Measurements from ENCODE around the gene MYT1.

The MYT1 gene

DNA sequence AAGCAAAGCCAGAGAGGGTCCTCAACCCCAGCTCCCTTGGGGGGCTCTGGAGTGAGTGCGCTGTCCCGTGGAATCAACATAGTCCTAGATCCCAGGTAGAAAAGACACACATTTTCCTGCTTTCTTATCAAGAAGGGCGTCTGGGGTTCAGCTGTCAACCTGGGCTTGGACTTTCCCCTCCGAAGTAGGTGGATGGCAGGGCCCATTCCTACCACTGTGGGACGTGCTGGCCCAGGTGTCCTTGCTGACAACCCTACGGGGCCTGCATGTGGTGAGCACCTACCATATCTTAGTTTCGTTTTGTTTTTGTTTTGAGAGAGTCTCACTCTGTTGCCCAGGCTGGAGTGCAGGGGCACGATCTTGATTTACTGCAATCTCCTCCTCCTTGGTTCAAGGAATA, 42.4 kb downstream of the MYT1 start:
- TF ChIP-seq, protein P1, sequence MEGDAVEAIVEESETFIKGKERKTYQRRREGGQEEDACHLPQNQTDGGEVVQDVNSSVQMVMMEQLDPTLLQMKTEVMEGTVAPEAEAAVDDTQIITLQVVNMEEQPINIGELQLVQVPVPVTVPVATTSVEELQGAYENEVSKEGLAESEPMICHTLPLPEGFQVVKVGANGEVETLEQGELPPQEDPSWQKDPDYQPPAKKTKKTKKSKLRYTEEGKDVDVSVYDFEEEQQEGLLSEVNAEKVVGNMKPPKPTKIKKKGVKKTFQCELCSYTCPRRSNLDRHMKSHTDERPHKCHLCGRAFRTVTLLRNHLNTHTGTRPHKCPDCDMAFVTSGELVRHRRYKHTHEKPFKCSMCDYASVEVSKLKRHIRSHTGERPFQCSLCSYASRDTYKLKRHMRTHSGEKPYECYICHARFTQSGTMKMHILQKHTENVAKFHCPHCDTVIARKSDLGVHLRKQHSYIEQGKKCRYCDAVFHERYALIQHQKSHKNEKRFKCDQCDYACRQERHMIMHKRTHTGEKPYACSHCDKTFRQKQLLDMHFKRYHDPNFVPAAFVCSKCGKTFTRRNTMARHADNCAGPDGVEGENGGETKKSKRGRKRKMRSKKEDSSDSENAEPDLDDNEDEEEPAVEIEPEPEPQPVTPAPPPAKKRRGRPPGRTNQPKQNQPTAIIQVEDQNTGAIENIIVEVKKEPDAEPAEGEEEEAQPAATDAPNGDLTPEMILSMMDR (conservative IDR thresholded peaks at IDR 0.05; ENCODE audit: low read depth, low read length) = no peak
- H3K4me3 ChIP-seq (ENCODE audit: low read length) = no peak overlapping the region
- DNase-seq (ENCODE audit: low read depth) = no peak

DNA sequence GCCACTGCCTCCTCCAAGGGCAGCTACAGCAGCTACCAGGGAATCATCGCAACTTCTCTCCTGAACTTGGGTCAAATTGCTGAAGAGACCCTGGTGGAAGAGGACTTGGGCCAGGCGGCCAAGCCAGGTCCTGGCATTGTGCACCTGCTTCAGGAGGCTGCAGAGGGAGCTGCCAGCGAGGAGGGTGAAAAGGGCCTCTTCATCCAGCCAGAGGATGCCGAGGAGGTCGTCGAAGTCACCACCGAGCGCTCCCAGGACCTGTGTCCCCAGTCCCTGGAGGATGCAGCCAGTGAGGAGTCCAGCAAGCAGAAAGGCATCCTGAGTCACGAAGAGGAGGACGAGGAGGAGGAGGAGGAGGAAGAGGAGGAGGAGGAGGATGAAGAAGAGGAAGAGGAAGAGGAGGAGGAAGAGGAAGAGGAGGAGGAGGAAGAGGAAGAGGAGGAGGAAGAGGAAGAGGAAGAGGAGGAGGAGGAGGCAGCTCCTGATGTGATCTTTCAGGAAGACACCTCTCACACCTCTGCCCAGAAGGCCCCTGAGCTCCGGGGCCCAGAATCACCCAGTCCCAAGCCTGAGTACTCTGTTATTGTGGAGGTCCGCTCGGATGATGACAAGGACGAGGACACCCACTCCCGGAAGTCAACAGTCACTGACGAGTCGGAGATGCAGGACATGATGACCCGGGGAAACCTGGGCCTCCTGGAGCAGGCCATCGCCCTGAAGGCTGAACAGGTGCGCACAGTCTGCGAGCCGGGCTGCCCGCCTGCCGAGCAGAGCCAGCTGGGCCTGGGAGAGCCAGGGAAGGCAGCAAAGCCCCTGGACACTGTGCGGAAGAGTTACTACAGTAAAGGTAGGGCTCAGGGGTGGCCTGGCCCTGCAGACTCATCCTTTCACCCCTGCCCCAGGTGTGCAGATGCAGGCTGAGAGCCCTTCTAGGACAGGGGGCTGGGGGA, 43.7 kb downstream of the MYT1 start:
- DNase-seq (ENCODE audit: low read depth) = no peak
- TF ChIP-seq, protein P1 (conservative IDR thresholded peaks at IDR 0.05; ENCODE audit: low read depth, low read length) = no peak
- H3K4me3 ChIP-seq (ENCODE audit: low read length) = no peak overlapping the region

DNA sequence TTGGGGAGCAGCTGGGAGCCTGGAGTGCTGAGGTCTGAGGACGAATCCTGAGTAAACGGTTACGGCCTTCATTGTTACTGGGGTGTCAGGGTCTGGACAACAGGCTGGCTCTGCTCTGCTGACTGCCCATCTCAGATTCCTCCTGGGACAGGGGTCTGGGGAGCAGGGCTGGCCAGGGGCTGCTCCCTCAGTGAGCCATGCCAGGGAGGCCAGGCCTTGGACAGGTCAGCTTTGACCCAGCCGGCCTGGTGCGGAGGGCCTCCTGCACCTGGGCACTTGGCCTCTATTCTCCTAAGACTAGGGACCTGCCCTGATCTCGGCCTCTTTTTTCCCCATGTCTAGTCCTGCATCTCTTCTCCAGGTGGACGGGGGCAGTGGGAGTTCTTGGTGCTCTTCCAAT, 44.9 kb downstream of the MYT1 start:
- TF ChIP-seq, protein P1 (conservative IDR thresholded peaks at IDR 0.05; ENCODE audit: low read depth, low read length) = no peak
- DNase-seq (ENCODE audit: low read depth) = no peak

DNA sequence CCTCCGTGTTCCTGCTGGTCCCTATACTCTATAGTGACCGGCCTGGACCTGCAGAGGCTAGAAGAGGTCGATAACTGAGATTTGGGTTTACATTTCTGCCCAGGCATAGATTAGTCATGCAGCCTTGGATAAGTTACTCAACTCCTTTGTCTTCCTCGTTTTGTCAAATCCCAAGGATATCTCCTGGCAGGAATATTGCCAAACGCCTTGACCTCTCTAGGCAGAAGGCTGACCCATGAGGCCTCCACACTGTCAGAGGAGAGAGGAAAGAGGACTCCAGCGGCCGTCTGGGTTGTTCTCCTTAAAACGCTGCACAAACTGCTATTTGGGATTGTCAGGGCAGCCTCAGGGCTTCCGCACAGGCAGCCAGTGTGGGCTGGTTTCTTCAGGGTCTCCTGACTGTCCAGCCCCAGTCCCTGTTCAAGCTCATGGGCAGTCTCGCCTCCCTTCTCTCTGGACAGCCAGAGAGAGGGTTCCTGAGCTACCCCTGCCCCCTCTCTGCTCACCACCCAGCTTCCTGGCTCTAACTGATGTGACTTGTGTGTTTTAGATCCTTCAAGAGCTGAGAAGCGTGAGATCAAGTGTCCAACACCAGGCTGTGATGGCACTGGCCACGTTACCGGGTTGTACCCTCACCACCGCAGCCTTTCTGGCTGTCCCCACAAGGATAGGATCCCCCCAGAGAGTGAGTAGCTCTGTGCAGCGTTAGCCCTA, 46.6 kb downstream of the MYT1 start:
- TF ChIP-seq, protein P1 (conservative IDR thresholded peaks at IDR 0.05; ENCODE audit: low read depth, low read length) = no peak
- H3K4me3 ChIP-seq (ENCODE audit: low read length) = no peak overlapping the region
- DNase-seq (ENCODE audit: low read depth) = no peak

More for the DNA sequence above, 44.9 kb downstream of the MYT1 start:
- no peak overlapping the region for H3K4me3 ChIP-seq (ENCODE audit: low read length)

DNA sequence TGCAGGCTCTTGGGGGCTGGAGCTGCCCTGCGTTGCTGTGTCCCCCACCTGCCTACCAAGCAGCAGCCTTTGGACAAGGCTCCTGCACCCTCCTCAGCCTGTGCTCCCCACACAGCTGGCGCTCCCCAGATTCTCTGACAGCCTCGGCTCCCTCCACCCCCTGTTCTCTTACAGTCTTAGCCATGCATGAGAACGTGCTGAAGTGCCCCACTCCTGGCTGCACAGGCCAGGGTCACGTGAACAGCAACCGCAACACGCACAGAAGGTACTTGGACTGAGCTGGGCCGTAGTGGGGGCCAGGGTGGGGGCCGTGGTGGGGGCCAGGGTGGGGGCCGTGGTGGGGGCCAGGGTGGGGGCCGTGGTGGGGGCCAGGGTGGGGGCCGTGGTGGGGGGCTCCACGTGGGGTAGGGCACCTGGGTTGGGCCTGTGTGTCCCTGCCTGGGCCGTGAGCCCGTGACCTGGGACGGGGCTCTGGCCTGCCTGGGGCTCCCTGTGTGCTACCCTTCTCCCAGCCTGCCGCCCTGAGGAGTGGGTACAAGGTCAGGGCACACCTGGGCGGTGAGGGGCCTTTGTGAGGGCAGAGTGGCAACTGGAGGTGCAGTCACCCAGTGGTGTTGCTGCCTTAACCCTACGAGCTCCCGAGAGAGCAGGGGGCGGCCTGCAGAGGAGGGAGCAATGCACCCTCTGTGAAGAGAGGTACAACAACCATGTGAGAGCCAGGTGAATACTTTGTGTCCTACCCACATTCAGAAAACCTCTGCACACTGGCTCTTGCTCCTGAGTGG, 47.8 kb downstream of the MYT1 start:
- no peak overlapping the region for H3K4me3 ChIP-seq (ENCODE audit: low read length)
- no peak for DNase-seq (ENCODE audit: low read depth)
- TF ChIP-seq, protein P1 (conservative IDR thresholded peaks at IDR 0.05; ENCODE audit: low read depth, low read length) = no peak

DNA sequence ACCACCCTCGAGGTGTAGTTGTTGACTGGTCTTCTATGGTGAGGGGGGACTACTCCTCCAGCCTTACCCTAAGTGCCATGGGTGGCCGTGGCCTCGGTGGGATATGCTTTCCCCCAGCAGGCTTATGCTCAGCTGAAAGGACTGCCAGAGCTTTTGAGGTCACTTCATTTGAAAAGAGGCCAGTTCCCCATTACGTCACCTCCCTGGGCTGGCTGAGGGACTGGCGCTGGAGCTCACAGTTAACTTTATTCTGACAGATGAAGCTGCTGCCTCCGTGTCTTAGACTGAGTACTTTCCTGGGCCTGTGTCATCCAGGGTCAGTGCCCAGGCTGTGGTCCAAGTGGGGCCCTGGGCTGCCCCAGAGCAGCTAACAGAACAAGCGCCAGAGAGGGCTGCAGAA, 48.5 kb downstream of the MYT1 start:
- no peak for DNase-seq (ENCODE audit: low read depth)
- TF ChIP-seq, protein P1 (conservative IDR thresholded peaks at IDR 0.05; ENCODE audit: low read depth, low read length) = no peak
- H3K4me3 ChIP-seq (ENCODE audit: low read length) = no peak overlapping the region

Measured in retinal pigment epithelial cell (primary cell).